Limb (tissue), 2 donors: ENCODE results near the gene RRP12.
"Not testable (repeated sequence)": the region's sequence is repeated elsewhere in the genome, so short reads cannot be mapped to it uniquely, and the experiment has no call there.

Experiments
- DNase-seq, 2 donors: peaks; one replicate each; pipeline ENCODE4 v3.0.0-alpha.2; 2016; ENCODE audit errors: extremely low spot score in 2 of 2

RRP12 gene, protein sequence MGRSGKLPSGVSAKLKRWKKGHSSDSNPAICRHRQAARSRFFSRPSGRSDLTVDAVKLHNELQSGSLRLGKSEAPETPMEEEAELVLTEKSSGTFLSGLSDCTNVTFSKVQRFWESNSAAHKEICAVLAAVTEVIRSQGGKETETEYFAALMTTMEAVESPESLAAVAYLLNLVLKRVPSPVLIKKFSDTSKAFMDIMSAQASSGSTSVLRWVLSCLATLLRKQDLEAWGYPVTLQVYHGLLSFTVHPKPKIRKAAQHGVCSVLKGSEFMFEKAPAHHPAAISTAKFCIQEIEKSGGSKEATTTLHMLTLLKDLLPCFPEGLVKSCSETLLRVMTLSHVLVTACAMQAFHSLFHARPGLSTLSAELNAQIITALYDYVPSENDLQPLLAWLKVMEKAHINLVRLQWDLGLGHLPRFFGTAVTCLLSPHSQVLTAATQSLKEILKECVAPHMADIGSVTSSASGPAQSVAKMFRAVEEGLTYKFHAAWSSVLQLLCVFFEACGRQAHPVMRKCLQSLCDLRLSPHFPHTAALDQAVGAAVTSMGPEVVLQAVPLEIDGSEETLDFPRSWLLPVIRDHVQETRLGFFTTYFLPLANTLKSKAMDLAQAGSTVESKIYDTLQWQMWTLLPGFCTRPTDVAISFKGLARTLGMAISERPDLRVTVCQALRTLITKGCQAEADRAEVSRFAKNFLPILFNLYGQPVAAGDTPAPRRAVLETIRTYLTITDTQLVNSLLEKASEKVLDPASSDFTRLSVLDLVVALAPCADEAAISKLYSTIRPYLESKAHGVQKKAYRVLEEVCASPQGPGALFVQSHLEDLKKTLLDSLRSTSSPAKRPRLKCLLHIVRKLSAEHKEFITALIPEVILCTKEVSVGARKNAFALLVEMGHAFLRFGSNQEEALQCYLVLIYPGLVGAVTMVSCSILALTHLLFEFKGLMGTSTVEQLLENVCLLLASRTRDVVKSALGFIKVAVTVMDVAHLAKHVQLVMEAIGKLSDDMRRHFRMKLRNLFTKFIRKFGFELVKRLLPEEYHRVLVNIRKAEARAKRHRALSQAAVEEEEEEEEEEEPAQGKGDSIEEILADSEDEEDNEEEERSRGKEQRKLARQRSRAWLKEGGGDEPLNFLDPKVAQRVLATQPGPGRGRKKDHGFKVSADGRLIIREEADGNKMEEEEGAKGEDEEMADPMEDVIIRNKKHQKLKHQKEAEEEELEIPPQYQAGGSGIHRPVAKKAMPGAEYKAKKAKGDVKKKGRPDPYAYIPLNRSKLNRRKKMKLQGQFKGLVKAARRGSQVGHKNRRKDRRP (N-terminal part only)

DNA sequence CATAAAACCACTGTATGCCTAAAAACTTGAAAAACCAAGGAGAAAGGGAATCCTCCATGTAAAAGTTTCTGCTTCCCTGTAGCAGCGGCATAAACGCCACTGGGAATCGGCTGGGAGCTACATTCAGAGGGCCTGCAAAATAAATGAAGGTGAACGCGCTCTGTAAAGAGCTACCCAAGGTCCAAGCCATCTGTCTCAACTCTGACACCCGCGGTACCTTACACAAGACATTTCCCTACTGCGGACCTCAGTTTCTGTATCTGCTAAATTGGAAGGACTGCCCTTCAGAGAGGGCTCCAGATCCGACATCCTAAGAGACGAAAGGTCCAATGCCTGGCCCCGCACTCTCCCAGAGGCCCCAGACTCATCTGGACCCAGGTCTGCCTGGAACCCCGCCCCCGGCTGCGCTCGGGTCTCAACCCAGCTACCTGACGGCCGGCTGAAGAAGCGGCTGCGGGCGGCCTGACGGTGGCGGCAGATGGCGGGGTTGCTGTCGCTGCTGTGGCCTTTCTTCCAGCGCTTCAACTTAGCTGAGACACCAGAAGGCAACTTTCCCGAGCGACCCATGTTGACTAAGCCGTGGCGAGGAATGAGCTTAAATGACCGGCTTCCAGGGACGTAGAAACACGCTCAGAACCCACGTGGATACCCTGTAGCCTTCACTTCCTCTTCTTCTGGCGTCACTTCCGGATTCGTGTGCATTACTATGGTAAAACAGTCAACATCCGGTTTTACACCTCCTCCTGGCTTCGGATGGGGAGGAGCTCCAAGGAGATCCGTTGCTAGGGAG is at the start of gene RRP12:
RRP12 (minus strand) TSS at position 676 of the 790 bp plus-strand sequence; CDS start at position 567, 109 bp downstream.
- DNase-seq, result peak; percentile 88 to 98

DNA sequence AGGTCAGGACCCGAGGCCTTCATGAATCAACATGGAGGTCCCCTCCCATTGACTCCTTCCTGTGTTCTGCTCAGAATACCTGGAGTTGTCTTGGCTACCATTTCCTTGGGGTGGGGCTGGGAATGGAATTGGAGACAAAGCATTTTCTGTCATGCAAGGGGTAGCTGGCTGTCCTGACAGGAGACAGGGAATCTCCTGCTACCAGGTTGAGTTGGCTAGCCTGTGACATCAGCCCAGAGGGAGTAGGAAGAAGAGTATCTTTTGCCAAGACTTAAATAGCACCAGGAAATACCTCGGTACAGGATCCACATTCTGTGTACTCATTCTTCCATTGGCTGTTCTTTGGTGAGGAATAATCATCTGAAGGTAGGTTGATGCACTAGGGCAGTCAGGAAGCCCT is 49.7 kb upstream of the RRP12 start:
- no peak for DNase-seq

GRCh38 chr10:97445722-97446639 is 44.8 kb upstream of the RRP12 start, which contains the start of the genes EXOSC1 and ZDHHC16:
TSS of gene EXOSC1 (minus strand) at chr10:97446006. CDS start at chr10:97445985, 21 bp downstream.
TSS of gene ZDHHC16 (plus strand) at chr10:97446175. CDS start at chr10:97451676, 5,501 bp downstream.
- DNase-seq, result peak; percentile 92 to 97

- DNase-seq, result no peak
Measured at GRCh38 chr10:97445357-97445721, 44.2 kb upstream of the RRP12 start.

DNA sequence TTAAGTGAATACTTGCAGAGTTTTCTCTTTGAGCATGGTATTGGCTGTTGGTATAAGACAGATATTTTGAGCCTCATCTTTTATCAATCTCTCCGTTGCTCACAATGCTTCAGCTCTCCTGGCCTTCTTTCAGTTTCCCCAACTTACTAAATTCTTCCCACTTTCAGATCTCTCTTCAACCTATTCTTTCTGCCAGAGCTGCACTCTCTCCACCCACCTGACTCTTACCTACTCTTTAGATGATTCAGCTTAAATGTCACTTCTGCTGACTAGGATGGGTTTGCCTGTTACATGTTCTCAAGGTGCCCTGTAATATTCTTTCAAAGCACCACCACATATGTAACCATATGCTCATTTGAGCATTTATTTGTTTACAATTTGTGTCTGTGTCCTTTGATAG is 43.1 kb upstream of the RRP12 start:
- no peak for DNase-seq

DNA sequence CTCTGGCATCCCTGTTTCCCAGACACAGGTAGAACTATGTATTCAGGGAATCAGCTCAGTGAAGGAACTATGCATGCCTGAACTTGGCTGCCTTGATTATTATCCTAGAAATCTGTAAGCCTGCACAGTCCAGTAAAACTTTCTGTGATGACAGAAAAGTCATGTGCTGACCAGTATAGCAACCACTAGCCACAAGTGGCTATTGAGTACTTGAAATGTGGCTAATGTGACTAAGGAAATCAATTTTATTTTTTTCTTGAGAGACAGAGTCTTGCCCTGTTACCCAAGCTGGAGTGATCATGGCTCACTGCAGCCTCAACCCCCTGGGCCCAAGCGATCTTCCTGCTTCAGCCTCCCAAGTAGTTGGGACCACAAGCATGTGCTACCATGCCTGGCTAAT is 41.1 kb upstream of the RRP12 start:
- no peak for DNase-seq

DNA sequence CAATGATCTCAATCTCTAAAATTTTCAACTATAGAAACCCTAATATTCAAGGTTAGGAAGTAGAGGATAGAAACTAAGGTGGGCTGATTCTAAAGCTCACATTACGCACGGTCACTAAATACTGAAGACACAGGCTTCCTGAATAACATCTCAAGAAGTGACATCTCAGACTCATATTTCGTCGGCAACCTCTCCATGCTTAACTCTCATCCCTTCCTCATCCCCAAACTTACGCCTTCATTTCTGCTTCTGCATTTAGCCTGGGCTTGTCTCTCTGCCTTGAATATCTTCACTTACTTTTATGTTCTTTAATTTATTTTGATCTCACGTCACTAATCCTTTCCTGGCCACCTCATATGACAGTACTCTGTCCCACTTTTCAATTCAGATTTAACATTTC is 34.1 kb upstream of the RRP12 start:
- no peak for DNase-seq

- DNase-seq, result no peak
Measured at GRCh38 chr10:97434557-97434956, 33.4 kb upstream of the RRP12 start.

- DNase-seq, result no peak
Measured at GRCh38 chr10:97434055-97434454, 32.9 kb upstream of the RRP12 start.

- no peak for DNase-seq
Measured at GRCh38 chr10:97428572-97428981, 27.4 kb upstream of the RRP12 start.

DNA sequence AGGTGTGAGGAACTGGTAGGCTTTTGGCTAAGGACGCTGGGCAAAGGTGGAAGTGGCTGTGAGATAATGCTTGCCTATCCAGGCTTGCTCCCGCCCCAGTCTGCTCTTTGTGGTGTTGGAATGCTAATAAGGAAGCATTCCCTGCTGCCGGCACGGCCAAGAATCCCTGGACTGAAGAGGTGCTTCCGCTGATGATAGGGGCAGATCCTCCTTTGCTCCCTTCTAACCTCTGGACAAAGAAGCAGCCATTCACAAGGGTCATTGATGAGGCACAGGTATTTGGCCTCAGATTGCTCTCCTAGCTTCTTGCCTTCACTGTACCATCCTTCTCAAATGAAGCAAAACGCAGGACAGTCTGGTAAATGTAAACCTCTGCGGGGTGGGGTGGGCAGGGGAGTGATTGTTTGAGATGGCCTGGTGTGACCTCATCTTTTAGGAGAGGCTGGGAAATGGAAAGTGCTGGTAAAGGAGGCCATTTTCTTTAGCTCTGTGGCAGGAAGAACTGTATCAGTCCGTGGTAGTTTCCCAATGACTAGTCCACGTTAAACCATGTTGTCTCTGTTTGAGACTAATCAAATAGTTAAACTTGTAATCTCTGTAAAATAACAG is 26.5 kb upstream of the RRP12 start:
- no peak for DNase-seq

GRCh38 chr10:97426776-97427570 is 25.8 kb upstream of the RRP12 start:
- DNase-seq, result peak in 1 of 2 donors; percentile 45

DNA sequence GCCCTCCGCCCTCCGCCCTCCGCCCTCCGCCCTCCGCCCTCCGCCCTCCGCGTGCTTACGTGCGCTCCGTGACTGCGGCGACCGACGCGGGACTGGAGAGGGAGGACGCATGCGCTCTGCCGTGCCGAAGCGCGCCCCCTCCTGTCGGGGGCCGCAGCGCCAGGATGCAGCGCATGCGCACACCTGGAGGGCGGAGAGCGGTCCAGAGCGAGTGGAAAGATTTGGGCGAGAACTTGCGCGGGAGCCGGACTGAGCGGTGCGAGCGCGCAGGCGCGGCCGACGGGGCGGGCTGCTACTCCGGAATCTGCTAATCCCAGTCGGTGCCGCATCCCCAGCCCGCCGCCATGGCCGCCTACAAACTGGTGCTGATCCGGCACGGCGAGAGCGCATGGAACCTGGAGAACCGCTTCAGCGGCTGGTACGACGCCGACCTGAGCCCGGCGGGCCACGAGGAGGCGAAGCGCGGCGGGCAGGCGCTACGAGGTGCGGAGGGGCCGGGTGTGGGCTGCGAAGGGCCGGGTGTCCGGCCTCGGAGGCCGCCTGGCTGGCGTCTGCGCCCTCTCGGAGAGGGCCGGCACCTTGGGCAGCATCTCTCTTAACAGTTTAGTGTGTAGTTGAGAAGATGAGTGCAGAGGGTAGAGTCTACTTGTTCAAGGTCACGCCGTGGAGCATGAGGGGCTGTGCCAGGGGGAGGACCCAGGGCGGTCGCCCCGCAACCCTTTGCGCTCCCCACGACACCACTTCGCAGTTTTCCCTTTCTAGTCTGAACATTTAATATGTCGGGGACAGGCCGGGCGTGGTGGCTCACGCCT is 25.0 kb upstream of the RRP12 start, which contains the start of gene PGAM1:
PGAM1 (plus strand) TSS at position 228 of the 812 bp plus-strand sequence; CDS start at position 345, 117 bp downstream.
- DNase-seq, result peak; percentile 97 to 98

GRCh38 chr10:97423757-97424098 is 22.6 kb upstream of the RRP12 start:
- DNase-seq, result not testable (repeated sequence)

DNA sequence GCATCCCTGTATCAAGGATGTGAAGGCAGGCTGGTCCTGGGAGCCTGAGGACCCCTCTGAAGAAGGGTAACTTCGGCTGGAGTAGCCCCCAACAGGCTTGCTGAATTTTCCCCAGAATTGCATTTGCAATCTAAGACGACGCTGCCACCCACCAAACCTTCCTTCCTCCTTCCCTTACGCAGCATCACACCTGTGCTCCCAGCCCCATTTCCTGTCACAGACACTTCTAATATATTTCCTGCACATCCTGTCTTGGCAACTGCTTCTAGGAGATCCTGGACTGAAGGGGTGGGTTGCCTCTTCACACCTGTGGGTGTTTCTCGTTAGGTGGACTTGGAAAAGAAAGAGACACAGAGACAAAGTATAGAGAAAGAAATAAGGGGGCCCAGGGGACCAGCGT is 15.4 kb upstream of the RRP12 start:
- no peak for DNase-seq

- DNase-seq, result no peak
Measured at GRCh38 chr10:97412891-97413304, 11.8 kb upstream of the RRP12 start.

- DNase-seq, result no peak
Measured at GRCh38 chr10:97411406-97411805, 10.3 kb upstream of the RRP12 start.
